ENCODE data around the gene KRABD2.
"Not testable (repeated sequence)": the region's sequence is repeated elsewhere in the genome, so short reads cannot be mapped to it uniquely, and the experiment has no call there.

The KRABD2 gene

GRCh38 chr17:8401107-8401506 is 24.6 kb upstream of the KRABD2 start:
- Histone ChIP-seq H3K27me3 (no peaks in the 10 kb centered on the region), H3K9me3 (no peaks in the 10 kb centered on the region), H3K4me1 (no peaks in the 10 kb centered on the region), H3K36me3 (no peaks in the 10 kb centered on the region), H3K27ac (no peak overlapping the region), H3K4me3 (no peak overlapping the region)
- no peak for DNase-seq
- no peak for TF ChIP-seq POLR2A (IDR thresholded peaks at IDR 0.05)
- no peak for TF ChIP-seq CTCF (IDR thresholded peaks at IDR 0.05)
- intact Hi-C loops (cut with DNase I; ENCODE audit: low total_unique reads): no loop called here

GRCh38 chr17:8398980-8399379 is 22.5 kb upstream of the KRABD2 start:
- Histone ChIP-seq H3K4me1 (no peaks in the 10 kb centered on the region), H3K27me3 (no peaks in the 10 kb centered on the region), H3K4me3 (no peak overlapping the region), H3K27ac (no peak overlapping the region), H3K9me3 (no peaks in the 10 kb centered on the region), H3K36me3 (no peaks in the 10 kb centered on the region)
- no peak for DNase-seq
- intact Hi-C loops (cut with DNase I; ENCODE audit: low total_unique reads): no loop called here
- TF ChIP-seq CTCF (IDR thresholded peaks at IDR 0.05) (no peak), POLR2A (IDR thresholded peaks at IDR 0.05) (no peak)

- TF ChIP-seq POLR2A (IDR thresholded peaks at IDR 0.05) (no peak), CTCF (IDR thresholded peaks at IDR 0.05) (no peak)
- no peaks in the 10 kb centered on the region for H3K4me1 ChIP-seq
- H3K27me3 ChIP-seq: no peaks in the 10 kb centered on the region
- H3K36me3 ChIP-seq: no peaks in the 10 kb centered on the region
- no peak within 1 kb of the TSS for H3K27ac ChIP-seq
- no peak for DNase-seq
- intact Hi-C loops (cut with DNase I; ENCODE audit: low total_unique reads): no loop called here
- H3K4me3 ChIP-seq: no peak within 1 kb of the TSS
- no peaks in the 10 kb centered on the region for H3K9me3 ChIP-seq
Observed at GRCh38 chr17:8397636-8398035, 21.1 kb upstream of the KRABD2 start, which contains the start of gene RNF222. TSS of gene RNF222 (minus strand) at chr17:8397827. CDS start at chr17:8393461, 4,366 bp downstream.

GRCh38 chr17:8394497-8394896 is 18.0 kb upstream of the KRABD2 start:
- H3K27ac ChIP-seq; H3K27me3 ChIP-seq; H3K4me3 ChIP-seq; DNase-seq; H3K9me3 ChIP-seq; intact Hi-C loops (cut with DNase I; ENCODE audit: low total_unique reads); H3K4me1 ChIP-seq; H3K36me3 ChIP-seq: not testable (repeated sequence)

- Histone ChIP-seq H3K27me3 (no peaks in the 10 kb centered on the region), H3K36me3 (no peaks in the 10 kb centered on the region), H3K27ac (no peak overlapping the region), H3K9me3 (no peaks in the 10 kb centered on the region), H3K4me1 (no peaks in the 10 kb centered on the region), H3K4me3 (no peak overlapping the region)
- intact Hi-C loops (cut with DNase I; ENCODE audit: low total_unique reads): no loop called here
- no peak for TF ChIP-seq CTCF (IDR thresholded peaks at IDR 0.05)
- no peak for TF ChIP-seq POLR2A (IDR thresholded peaks at IDR 0.05)
- DNase-seq: no peak
Observed at GRCh38 chr17:8393470-8394231, 17.1 kb upstream of the KRABD2 start.

Measured in uterus (tissue), 3 donors.